Ureter (tissue), 1 donor: ENCODE measurements around the gene TIA1. TPM values are rescaled to one million over a fixed set of nuclear protein-coding genes. Genes with fewer than 3 reads are reported as not detected.

ENCODE experiments used
- DNase-seq: peaks from one replicate; pipeline ENCODE4 v3.0.0-alpha.2; 2020; ENCODE audit warnings: low spot score
- total RNA-seq: library from RNA; stranded (reverse); gene quantifications from one replicate; pipeline ENCODE4 v1.2.4, GENCODE V29; 2023
- donor health status: DM: yes; HTN: yes; CAD: no.

The TIA1 gene
- total RNA-seq, 1 donor from 2014 or later: 160 TPM

GRCh38 chr2:70160545-70160944, 87.9 kb downstream of the TIA1 start:
- DNase-seq: no peak

Other genes starting within 250 kb of the TIA1 start
- gene PCBP1, start 161.2 kb downstream of the TIA1 start, total RNA-seq: 284 TPM
- gene C2orf42, start 57.6 kb downstream of the TIA1 start, total RNA-seq: 22.0 TPM
- 49.9 TPM for gene PCYOX1, start 9.5 kb upstream of the TIA1 start, total RNA-seq
- gene SNRPG, start 45.1 kb upstream of the TIA1 start, total RNA-seq: 129 TPM
- gene FAM136A, start 53.4 kb upstream of the TIA1 start, total RNA-seq: 29.3 TPM